Stimulated activated CD8-positive, alpha-beta memory T cell treated with anti-CD3 and anti-CD28 coated beads, Interleukin-12 subunit alpha, Interleukin-12 subunit beta, amount 100 ng/mL, for 4 hours (primary cell): ENCODE results near the gene FNDC3B.
"Not testable (repeated sequence)": the region's sequence is repeated elsewhere in the genome, so short reads cannot be mapped to it uniquely, and the experiment has no call there.

Experiments
- DNase-seq: peaks from one replicate; pipeline ENCODE4 v3.0.0-alpha.2; 2020; ENCODE audit warnings: low read depth

The FNDC3B gene

DNA sequence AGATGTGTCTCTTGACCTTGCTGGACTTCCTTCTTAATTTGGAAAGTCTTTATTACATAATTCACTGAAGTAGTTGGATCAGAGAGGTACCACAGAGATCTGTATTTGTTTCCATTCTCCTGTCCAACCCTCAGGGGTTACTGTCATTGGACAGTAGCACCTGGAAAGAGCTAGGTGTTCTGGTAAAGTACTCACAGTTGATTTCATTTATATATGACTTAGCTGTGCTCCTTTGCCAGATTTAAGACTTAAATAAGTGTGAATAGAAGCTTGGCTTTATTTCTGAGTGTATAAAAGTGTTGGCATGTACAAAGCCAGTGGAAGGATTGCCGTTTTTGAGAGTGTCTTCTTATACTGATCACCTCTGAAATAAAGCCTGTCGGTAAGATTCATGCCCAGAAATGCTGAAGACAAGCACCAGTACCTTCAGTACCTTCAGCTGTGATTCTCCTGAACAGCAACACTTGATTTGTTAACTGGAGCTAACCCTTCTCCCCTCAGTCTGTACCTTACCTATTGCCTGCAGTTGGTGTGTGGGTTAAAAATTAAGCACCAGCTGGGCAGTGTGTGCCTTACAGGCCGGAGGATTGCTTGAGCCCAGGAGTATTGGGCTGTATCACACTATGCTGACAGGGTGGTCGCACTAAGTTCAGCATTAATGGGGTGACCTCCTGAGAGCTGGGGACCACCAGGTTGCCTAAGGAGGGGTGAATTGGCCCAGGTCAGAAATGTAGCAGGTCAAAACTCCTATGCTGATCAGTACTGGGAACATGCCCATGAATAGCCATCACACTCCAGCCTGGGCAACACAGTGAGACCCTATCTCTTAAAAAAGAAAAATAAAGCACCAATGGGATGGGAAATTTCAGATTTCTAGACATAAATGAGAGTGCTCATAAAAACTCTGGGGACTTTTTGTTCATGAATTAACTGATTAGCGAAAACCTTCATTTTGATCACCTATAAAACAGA, 197.7 kb downstream of the FNDC3B start:
- no peak for DNase-seq

DNA sequence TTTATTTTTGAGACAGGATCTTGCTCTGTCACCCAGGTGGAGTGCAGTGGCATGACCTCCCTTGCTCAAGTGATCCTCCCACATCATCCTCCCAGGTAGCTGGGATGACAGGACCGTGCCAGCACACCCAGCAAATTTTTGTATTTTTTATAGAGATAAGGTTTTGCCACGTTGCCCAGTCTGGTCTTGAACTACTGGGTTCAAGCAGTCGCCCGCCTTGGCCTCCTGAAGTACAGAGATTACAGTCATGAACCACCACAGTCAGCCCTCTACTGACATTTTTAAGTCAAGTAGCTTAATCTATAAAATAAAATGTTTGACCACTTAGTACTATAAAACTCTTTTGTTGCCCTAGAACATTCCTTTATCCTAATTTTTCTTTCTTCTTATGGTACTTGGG, 198.8 kb downstream of the FNDC3B start:
- no peak for DNase-seq

DNA sequence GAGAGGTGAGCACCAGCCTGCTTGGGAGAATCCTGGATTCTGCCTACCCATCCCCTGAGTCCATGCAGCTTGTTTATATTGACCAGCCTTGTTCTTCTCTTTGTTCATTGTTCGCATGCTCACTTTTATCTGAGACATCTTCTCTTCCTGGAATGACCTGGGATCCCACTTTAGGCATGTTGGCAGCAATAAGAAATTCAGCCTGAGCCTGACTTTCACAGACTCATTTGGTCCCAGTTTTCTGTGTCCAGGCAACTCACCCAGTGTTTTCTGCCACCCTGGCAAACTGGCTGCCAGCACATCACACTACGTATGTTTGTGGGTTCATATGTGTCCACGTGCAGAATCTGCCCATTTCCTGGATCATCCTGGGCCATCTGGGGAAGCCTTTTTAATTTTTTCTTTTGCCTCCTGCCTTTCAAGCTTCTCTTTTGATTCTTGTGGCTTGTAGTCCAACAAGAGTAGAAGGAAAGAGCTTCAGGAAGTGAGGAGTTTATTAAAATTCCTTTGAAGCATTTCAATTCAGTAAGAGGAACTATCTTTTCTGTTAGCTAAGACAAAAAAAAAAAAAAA, 199.9 kb downstream of the FNDC3B start:
- DNase-seq = no peak

DNA sequence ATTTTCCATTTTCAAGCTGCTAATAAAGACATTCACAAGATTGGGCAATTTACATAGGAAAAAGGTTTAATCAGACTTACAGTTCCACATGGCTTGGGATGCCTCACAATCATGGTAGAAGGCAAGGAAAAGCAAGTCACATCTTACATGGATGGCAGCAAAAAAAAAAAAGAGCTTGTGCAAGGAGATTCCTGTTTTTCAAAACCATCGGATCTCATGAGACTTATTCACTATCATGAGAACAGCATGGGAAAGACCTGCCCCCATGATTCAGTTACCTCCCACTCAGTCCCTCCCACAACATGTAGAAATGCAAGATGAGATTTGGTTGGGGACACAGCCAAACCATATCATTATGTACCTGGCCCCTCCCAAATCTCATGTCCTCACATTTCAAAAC, 202.0 kb downstream of the FNDC3B start:
- no peak for DNase-seq

DNA sequence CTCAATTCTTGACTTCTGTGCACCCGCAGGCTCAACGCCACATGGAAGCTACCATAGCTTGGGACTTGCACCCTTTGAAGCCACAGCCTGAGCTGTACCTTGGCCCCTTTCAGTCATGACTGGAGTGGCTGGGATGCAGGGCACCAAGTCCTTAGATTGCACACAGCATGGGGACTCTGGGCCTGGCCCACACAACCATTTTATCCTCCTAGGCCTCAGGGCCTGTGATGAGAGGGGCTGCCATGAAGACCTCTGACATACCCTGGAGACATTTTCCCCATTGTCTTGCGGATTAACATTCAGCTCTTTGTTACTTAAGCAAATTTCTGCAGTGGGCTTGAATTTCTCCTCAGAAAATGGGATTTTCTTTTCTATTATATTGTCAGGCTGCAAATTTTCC, 203.1 kb downstream of the FNDC3B start:
- DNase-seq = not testable (repeated sequence)

DNA sequence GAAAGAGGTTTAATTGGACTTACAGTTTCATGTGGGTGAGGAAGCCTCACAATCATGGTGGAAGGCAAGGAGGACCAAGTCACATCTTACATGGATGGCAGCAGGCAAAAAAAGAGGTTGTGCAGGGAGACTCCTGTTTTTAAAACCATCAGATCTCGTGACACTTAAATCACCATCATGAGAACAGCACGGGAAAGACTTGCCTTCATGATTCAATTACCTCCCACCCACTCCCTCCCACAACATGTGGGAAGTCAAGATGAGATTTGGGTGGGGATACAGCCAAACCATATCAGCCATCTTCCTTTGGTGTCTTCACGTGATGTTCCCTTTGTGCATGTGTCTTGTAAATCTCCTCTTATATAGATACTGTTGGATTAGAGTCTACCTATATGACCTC, 204.0 kb downstream of the FNDC3B start:
- not testable (repeated sequence) for DNase-seq

DNA sequence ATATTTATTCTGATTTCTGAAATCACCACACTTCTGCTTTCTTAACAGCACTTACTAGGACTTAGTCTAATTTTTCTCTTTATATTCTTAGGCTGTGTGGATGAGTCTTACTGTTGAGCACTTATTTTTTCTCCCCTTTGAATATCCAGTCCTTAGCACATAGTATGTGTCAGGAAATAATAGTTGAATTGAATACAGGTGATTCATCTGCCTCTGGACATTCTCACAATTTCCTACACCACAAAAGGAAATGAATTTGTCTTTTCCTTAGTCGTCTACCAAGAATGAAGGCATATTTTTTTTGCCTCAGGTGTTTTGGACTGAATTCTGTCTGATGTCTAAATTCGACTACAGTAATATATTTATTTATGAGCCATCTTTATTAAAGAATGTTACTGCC, 204.6 kb downstream of the FNDC3B start:
- no peak for DNase-seq

DNA sequence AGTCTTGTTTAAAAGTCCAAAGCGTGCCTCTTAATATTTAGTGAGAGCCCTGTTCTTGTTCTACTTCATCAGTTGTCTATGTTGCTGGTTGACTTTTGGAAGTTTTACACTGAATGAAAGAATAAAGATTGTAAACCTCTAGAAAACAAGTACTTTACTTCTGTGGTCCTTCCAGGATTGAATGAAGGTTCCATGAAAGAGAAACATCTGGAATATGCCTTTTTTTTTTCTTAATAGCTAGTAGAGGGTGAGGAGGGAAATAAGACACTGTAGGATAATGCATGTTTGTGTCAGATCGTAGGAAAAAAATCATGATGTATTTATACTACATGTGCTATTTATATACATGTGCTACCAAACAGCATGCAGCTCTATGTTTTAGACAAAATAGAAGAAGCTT, 205.9 kb downstream of the FNDC3B start:
- DNase-seq = no peak

DNA sequence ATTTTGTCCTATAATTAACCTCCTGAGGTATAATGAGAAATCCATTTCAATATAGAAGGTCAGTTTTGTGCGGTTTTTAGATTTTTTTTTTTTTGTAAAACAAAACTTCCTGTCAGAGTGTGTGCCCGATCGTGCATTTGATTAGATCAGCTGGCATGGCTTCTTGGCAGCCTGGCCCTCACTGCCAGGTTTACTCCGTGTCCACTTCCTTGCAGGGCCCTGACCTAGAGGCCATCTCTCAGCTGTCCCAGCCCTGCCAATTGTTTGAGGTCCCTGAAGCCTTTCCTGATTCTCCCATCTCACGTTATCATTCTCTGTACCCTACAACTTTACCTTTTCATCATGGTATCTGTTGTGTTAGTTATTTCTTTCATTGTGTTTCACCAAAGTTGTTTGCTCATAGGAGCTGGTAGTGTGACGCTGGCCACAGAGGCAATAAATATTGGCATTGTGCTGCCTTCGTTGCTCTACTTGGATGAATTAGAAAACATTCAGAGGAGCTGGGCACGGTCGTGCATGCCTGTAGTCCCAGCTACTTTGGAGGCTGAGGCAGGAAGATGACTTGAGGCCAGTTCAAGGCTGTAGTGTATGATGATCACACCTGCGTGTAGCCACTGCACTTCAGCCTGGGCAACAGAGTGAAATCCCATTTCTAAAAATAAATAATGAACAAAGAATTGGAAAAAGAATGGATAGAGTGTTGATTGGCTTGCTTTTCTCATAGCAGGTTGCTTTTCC, 206.9 kb downstream of the FNDC3B start:
- no peak for DNase-seq

DNA sequence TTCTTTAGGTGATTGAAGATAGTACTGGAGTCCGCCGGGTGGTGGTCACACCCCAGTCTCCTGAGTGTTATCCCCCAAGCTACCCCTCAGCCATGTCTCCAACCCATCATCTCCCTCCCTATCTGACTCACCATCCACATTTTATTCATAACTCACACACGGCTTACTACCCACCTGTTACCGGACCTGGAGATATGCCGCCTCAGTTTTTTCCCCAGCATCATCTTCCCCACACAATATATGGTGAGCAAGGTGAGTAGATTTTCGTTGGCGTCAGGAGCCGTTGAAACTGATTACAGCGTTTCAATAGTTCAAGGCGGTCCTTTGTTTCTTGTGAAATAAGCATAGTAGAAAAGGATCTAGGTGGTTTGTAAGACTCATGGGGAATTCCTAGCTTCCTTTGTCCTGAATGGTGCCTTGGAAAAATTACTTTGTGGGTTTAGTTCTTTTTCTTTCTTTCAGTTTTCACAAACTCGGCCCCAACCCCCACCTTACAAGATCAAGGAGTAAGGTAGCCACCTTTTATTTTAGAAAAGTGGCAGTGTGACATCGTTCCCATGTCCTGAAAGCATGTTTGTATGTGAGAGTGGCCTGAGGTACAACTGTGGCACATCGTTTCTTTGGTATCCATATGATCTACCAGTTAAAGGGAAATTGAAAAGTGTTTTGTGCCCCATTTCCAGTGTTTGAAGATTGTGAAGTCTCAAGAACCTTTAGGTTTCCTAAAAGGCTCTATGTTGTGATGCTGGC, 208.3 kb downstream of the FNDC3B start:
- no peak for DNase-seq

DNA sequence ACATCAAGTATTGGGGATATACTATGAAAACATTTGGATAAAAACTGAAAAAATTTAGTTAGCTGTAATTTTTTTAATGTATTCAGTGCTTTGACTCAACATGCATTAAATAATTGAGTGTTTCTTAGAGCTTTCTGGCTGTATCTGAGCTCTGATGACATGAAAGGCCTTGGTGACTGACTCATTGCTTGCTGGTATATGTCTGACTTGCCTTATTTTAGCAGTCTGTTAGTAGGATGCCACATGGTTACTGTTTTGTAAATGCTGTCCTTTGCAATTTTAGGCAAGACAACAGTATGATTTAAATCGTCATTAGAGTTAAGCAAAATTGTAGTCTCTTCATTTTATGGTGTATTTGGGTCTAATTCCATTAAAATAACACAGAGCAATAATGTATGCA, 209.7 kb downstream of the FNDC3B start:
- no peak for DNase-seq

DNA sequence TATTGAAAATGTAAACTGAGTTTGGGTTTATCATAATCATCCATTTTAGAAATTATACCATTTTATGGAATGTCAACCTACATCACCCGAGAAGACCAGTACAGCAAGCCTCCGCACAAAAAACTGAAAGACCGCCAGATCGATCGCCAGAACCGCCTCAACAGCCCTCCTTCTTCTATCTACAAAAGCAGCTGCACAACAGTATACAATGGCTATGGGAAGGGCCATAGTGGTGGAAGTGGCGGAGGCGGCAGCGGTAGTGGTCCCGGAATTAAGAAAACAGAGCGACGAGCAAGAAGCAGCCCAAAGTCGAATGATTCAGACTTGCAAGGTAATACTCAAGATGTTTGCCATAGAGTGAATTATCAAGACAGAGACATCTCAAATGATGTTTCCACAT, 211.8 kb downstream of the FNDC3B start:
- DNase-seq = no peak

DNA sequence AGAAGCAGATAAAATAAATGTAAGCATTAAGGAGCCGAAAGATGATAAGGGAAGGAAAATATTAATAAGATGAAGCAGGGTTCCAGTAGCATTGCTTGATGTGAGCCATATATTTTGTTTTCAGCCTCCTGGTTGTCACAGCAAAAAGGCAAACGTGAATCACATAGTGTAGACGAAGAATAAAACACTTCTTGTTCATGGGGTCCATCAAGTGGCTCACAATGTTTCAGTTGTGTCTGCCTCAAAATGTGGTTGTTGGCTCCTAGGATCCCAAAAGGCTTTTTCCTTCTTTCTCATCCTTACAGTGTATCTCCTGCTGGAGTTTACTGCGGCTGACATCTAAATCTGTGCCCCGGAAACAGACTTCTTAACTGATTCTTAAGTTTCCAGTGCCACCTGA, 213.8 kb downstream of the FNDC3B start:
- DNase-seq = no peak

DNA sequence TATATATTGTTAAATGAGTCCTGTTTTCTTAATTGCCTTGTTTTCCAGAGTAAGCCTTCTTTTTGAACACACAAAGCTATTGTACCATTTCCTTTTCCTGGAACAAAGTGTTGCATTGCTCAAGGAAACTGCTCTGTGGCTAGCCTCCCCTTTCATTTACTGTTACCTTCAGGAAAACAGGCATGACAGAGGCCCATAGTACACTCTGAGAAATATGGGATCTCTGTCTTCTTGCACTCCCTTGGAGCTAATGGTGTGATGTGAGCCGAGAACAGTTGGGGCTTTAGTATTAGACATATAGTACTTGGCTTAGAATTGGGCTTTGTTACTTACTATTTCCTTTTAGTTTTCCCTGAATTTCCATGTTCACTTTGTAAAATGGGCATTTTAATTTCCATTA, 215.2 kb downstream of the FNDC3B start:
- no peak for DNase-seq

DNA sequence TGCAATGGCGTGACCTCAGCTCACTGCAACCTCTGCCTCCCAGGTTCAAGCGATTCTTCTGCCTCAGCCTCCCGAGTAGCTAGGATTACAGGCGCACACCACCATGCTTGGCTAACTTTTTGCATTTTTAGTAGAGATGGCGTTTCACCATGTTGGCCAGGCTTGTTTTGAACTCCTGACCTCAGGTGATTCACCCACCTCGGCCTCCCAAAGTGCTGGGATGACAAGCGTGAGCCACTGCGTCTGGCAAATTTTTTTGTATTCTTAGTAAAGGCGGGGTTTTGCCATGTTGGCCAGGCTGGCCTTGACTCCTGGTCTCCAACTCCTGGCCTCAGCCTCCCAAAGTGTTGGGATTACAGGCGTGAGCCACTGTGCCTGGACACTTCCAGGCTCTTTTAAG, 215.9 kb downstream of the FNDC3B start:
- DNase-seq = not testable (repeated sequence)

DNA sequence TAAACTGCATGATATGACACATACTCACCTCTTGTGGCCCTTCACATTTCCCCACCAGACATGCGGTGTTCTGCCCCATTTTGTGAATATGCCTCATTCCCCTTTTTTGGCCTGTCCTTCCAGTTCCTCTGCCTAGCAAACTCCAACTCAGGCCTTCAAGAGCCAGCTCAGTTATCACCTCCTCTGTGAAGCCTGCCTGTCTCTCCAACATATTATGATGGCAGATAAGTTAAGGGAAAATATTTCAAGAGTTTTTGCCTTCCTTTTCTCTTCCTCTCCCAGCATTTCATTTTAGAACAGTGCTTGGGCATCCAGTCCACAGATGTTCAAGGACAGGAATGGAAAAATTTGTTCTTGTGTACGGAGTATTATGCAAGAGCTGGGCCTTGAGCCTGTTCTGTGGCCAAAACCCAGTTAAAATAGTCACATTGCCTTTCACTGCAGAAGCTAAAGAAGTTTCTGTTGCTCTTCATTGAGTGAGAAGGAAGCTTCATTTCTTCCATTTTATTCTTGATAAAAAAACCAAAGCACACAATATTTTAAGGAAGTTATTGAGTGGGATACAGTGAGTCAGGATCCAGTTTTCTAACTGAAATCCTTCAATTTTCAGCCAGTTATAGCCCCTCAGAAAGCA, 216.8 kb downstream of the FNDC3B start:
- DNase-seq = no peak

DNA sequence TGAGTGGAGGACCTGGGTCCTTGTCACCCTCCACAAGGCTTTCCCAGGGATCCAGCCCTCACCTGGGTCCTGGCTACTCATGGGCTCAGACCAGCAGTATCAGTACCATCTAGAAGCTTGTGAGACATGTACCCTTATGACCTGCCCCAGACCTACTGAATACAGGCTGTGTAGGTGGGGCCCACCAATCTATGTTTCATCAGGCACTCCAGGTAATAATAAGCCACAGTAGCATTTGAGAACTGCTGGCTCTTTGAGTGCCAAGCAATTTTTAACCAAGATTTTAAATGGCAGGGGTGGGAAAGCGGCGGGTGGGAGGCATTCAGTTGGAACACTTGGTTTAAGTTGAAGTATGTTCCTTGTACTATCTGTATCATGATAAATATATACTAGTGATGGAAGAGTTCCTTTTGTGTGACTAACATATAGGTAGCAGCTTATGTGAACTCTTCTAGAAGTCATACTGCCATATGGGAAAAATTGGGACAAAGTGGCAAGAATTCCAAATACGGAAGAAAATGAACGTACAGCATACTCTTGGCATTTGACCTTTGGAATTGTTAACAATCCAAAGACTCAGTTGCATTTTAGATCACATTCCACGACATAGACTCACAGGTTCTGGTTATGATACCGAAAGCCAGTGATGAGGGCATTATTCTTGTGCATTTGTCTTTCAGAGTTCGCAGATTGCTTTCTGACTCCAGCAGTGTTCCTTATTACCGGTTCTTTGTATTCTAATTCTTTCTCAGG, 218.4 kb downstream of the FNDC3B start:
- DNase-seq = no peak

DNA sequence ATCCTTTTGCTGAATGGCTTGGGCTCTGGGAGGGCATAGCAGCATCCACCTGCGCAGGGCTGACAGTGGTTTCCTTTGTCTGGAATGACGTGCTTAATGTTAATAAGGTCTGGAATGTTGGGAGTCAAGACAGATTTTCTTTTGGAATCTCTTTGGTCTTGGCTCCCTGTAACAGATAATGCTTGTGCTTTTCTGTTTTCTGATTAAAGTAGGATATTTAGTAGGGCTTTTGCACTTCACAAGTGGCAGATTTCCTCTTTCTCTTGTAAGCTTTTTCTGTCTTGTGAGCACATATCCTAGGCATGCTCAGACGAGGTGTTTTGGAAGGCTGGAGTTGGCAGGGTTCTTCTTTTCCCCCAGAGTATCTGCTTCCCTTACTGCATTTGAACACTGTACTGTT, 219.2 kb downstream of the FNDC3B start:
- no peak for DNase-seq

DNA sequence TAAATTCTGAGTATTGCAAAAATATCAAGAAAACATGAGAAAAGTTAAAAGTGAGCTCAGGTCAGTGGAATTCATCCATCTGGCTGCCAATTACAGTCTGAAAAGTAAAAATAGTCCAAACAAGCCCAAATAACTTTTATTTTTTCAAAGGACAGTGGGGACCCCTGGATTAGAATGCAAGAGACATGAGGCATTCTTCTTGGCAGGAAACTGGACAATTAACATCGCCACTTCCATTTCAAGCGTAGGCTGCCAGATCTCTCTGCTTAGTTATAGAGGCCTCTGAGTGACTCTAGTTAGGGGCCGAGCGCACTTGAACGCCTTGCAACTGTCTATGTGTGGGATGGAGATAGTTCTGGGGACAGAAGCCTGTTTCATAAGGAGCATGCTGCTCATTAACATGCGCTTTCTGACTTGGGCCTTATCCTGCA, 219.7 kb downstream of the FNDC3B start:
- DNase-seq = no peak

DNA sequence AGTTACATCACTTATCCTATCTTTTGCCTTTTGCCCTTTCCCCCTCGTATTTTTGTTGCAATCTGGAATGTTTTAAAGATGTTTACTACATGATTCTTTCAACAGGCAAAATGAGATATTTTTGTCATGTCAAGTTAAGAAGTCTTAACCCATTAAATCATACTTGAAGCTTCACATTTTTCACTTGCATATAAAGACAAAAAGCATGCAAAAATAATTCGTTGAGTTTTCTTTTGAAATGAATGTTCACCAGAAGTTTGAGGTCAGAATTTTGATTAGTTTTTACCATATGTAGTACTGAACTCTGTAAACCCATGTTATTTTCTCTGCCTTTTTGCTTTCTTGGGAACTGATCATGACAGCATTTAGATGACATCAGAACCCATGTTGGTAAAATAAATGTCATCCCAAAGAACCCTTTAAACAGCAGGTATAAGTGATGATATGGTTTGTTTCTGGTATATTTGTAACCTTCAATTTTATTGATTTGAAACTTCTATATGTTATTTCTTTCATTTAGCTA, 220.4 kb downstream of the FNDC3B start:
- no peak for DNase-seq

DNA sequence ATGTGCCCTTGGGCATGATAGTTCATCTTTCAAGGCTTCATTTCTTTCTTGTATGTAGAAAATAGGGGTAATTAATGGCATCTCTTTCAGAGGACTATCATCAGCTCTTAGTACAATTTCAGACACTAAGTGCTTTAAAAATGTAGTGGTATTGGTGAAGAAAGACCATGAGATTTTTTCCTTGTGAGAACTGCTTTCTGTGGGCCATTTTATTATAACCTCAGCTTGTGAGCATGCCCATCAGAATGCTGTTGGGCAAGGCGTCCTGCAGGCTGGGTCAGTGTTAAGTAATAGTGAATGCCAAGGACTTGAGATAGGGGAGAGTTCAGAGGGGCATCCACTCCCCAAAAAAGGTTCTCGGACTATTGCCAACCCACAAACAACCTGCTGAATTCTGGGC, 221.0 kb downstream of the FNDC3B start:
- DNase-seq = no peak
